ENCODE measurements around the gene MRPL20.
"Not testable (repeated sequence)": the region's sequence is repeated elsewhere in the genome, so short reads cannot be mapped to it uniquely, and the experiment has no call there.

Gene MRPL20

GRCh38 chr1:1432951-1433803 lies 26.1 kb upstream of the MRPL20 start:
- no peak for TF ChIP-seq GATA1 (IDR thresholded peaks at IDR 0.05; ENCODE audit: low read depth, low read length)
- no peak for TF ChIP-seq POLR2A (IDR thresholded peaks at IDR 0.05; ENCODE audit: low read length)
- no peak for DNase-seq

- no peak for DNase-seq
- no peak for TF ChIP-seq GATA1 (IDR thresholded peaks at IDR 0.05; ENCODE audit: low read depth, low read length)
- no peak for TF ChIP-seq POLR2A (IDR thresholded peaks at IDR 0.05; ENCODE audit: low read length)
Measured at GRCh38 chr1:1432274-1432950, 25.3 kb upstream of the MRPL20 start.

GRCh38 chr1:1431845-1432273 lies 24.8 kb upstream of the MRPL20 start:
- no peak for TF ChIP-seq GATA1 (IDR thresholded peaks at IDR 0.05; ENCODE audit: low read depth, low read length)
- TF ChIP-seq POLR2A (IDR thresholded peaks at IDR 0.05; ENCODE audit: low read length), result no peak
- no peak for DNase-seq

GRCh38 chr1:1430992-1431844 lies 24.1 kb upstream of the MRPL20 start:
- no peak for TF ChIP-seq POLR2A (IDR thresholded peaks at IDR 0.05; ENCODE audit: low read length)
- no peak for TF ChIP-seq GATA1 (IDR thresholded peaks at IDR 0.05; ENCODE audit: low read depth, low read length)
- no peak for DNase-seq

- no peak for TF ChIP-seq POLR2A (IDR thresholded peaks at IDR 0.05; ENCODE audit: low read length)
- no peak for TF ChIP-seq GATA1 (IDR thresholded peaks at IDR 0.05; ENCODE audit: low read depth, low read length)
- no peak for DNase-seq
Measured at GRCh38 chr1:1430114-1430982, 23.3 kb upstream of the MRPL20 start.

- TF ChIP-seq GATA1 (IDR thresholded peaks at IDR 0.05; ENCODE audit: low read depth, low read length) (no peak), POLR2A (IDR thresholded peaks at IDR 0.05; ENCODE audit: low read length) (no peak)
- no peak for DNase-seq
Measured at GRCh38 chr1:1429671-1430073, 22.6 kb upstream of the MRPL20 start.

GRCh38 chr1:1428967-1429366 lies 21.9 kb upstream of the MRPL20 start:
- DNase-seq, result not testable (repeated sequence)

- no peak for DNase-seq
- TF ChIP-seq POLR2A (IDR thresholded peaks at IDR 0.05; ENCODE audit: low read length) (no peak), GATA1 (IDR thresholded peaks at IDR 0.05; ENCODE audit: low read depth, low read length) (no peak)
Measured at GRCh38 chr1:1428174-1428573, 21.1 kb upstream of the MRPL20 start.

GRCh38 chr1:1427820-1428148 lies 20.7 kb upstream of the MRPL20 start:
- TF ChIP-seq GATA1 (IDR thresholded peaks at IDR 0.05; ENCODE audit: low read depth, low read length) (no peak), POLR2A (IDR thresholded peaks at IDR 0.05; ENCODE audit: low read length) (no peak)
- no peak for DNase-seq

- DNase-seq, result no peak
- TF ChIP-seq POLR2A (IDR thresholded peaks at IDR 0.05; ENCODE audit: low read length) (no peak), GATA1 (IDR thresholded peaks at IDR 0.05; ENCODE audit: low read depth, low read length) (no peak)
Measured at GRCh38 chr1:1427106-1427819, 20.2 kb upstream of the MRPL20 start.

- no peak for TF ChIP-seq POLR2A (IDR thresholded peaks at IDR 0.05; ENCODE audit: low read length)
- no peak for TF ChIP-seq GATA1 (IDR thresholded peaks at IDR 0.05; ENCODE audit: low read depth, low read length)
- DNase-seq, result no peak
Measured at GRCh38 chr1:1426496-1427105, 19.5 kb upstream of the MRPL20 start.

GRCh38 chr1:1425753-1426495 lies 18.8 kb upstream of the MRPL20 start:
- DNase-seq, result no peak
- no peak for TF ChIP-seq POLR2A (IDR thresholded peaks at IDR 0.05; ENCODE audit: low read length)
- TF ChIP-seq GATA1 (IDR thresholded peaks at IDR 0.05; ENCODE audit: low read depth, low read length), result no peak

Measured in erythroblast (primary cell).